Stimulated activated CD4-positive, alpha-beta T cell treated with anti-CD3 and anti-CD28 coated beads, Interleukin-12 subunit alpha, Interleukin-12 subunit beta, amount 100 ng/mL, for 48 hours (primary cell): ENCODE data around the gene GRAMD1A.
A peak's percentile ranks its signal among the peaks of the same experiment; 100 is the strongest.
"Not testable (repeated sequence)": the region's sequence is repeated elsewhere in the genome, so short reads cannot be mapped to it uniquely, and the experiment has no call there.

Experiments
- DNase-seq, 3 donors: peaks; one replicate each; pipeline ENCODE4 v3.0.0-alpha.2; 2020; ENCODE audit warnings: low read depth in 2 of 3, low spot score in 1 of 3

GRAMD1A gene

GRCh38 chr19:35051268-35051667 is 51.1 kb downstream of the GRAMD1A start:
- not testable (repeated sequence) for DNase-seq

- DNase-seq, result no peak
These were observed 51.7 kb downstream of the GRAMD1A start for GRCh38 chr19:35051796-35052195.

GRCh38 chr19:35052599-35053190 is 52.6 kb downstream of the GRAMD1A start:
- DNase-seq, result no peak

- no peak for DNase-seq
These were observed 53.7 kb downstream of the GRAMD1A start for GRCh38 chr19:35053667-35054293.

- DNase-seq, result no peak
These were observed 54.5 kb downstream of the GRAMD1A start for GRCh38 chr19:35054626-35055025.

- DNase-seq, result no peak
These were observed 55.6 kb downstream of the GRAMD1A start for GRCh38 chr19:35055715-35056179.

GRCh38 chr19:35056513-35057063 is 56.5 kb downstream of the GRAMD1A start:
- DNase-seq, result no peak

GRCh38 chr19:35058370-35058769 is 58.2 kb downstream of the GRAMD1A start:
- DNase-seq, result no peak

- no peak for DNase-seq
These were observed 59.1 kb downstream of the GRAMD1A start for GRCh38 chr19:35059006-35059798.

- no peak for DNase-seq
These were observed 59.6 kb downstream of the GRAMD1A start for GRCh38 chr19:35059799-35060091.

GRCh38 chr19:35060160-35060855 is 60.2 kb downstream of the GRAMD1A start:
- DNase-seq, result no peak

- DNase-seq, result no peak
These were observed 61.7 kb downstream of the GRAMD1A start for GRCh38 chr19:35061583-35062373.

GRCh38 chr19:35062942-35063341 is 62.8 kb downstream of the GRAMD1A start:
- DNase-seq, result no peak

- DNase-seq, result peak in 1 of 3 donors; percentile 21
These were observed 64.1 kb downstream of the GRAMD1A start for GRCh38 chr19:35063940-35064818.

- DNase-seq, result no peak
These were observed 65.5 kb downstream of the GRAMD1A start for GRCh38 chr19:35065574-35065973.

GRCh38 chr19:35066121-35066520 is 66.0 kb downstream of the GRAMD1A start:
- no peak for DNase-seq

- peak; percentile 87 to 93 (median 88) for DNase-seq
These were observed 66.8 kb downstream of the GRAMD1A start for GRCh38 chr19:35066691-35067563.

GRCh38 chr19:35068941-35069634 is 69.0 kb downstream of the GRAMD1A start:
- DNase-seq, result no peak
